Breast epithelium (tissue), 3 donors: ENCODE measurements around the gene JPH3.

Source experiments
- POLR2AphosphoS5 ChIP-seq, 3 donors: sonication (generic); formaldehyde crosslinking; IDR thresholded peaks; one replicate each; pipeline ENCODE4 v1.6.1; 2017; ENCODE audit warnings: antibody characterized with exemption in 3 of 3
- TF ChIP-seq, protein P1 (sequence below), 3 donors: fragments of 450-650 bp; IDR thresholded peaks; one replicate each; pipeline ENCODE4 v1.5.1; 2016 to 2017; ENCODE audit warnings: antibody characterized with exemption in 3 of 3, mild to moderate bottlenecking in 3 of 3, moderate library complexity in 3 of 3

DNA sequence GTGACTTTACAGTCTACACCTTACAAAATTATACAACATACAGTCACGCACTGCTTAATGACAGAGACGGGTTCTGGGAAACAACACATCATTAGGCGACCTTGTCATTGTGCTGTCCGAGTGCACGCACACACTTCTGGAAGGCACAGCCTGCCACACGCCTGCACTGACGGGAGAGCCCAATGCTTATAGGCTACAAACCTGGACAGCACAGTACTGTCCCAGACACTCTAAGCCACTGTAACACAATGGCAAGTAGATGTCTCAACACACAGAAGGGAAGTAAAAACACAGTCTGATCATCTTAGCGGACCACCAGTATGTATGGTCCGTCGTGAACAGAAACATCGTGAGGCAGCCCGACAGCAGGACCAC is 133.7 kb downstream of the JPH3 start:
- TF ChIP-seq, protein P1, sequence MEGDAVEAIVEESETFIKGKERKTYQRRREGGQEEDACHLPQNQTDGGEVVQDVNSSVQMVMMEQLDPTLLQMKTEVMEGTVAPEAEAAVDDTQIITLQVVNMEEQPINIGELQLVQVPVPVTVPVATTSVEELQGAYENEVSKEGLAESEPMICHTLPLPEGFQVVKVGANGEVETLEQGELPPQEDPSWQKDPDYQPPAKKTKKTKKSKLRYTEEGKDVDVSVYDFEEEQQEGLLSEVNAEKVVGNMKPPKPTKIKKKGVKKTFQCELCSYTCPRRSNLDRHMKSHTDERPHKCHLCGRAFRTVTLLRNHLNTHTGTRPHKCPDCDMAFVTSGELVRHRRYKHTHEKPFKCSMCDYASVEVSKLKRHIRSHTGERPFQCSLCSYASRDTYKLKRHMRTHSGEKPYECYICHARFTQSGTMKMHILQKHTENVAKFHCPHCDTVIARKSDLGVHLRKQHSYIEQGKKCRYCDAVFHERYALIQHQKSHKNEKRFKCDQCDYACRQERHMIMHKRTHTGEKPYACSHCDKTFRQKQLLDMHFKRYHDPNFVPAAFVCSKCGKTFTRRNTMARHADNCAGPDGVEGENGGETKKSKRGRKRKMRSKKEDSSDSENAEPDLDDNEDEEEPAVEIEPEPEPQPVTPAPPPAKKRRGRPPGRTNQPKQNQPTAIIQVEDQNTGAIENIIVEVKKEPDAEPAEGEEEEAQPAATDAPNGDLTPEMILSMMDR (IDR thresholded peaks at IDR 0.05): no peak
- no peak for TF ChIP-seq POLR2AphosphoS5 (IDR thresholded peaks at IDR 0.05)
